Activated CD4-positive, alpha-beta T cell treated with anti-CD3 and anti-CD28 coated beads for 36 hours (primary cell): Measurements from ENCODE around the gene ZC3H14. TPM values are rescaled to one million over a fixed set of nuclear protein-coding genes. Genes with fewer than 3 reads are reported as not detected.

Experiments
- ATAC-seq: fragments of 200-7000 bp; cut with Tn5 transposase; one replicate; pipeline ENCODE4 v1.10.0; 2021; ENCODE audit warnings: mild to moderate bottlenecking, moderate library complexity
- CTCF ChIA-PET: fragments of 350-600 bp; sonication (Branson Sonifier 250); formaldehyde crosslinking; loops from one replicate; lab custom pipeline; 2021; ENCODE audit warnings: antibody characterized with exemption; lab: Charles Lee
- POLR2A ChIA-PET: fragments of 350-600 bp; sonication (Branson Sonifier 250); formaldehyde crosslinking; loops from one replicate; lab custom pipeline; 2021; ENCODE audit warnings: antibody characterized with exemption, inconsistent platforms; lab: Charles Lee
- DNase-seq: peaks from one replicate; pipeline ENCODE4 v3.0.0-alpha.2; 2020
- H3K27ac Mint-ChIP-seq: one replicate; pipeline ENCODE4 v1.8.0; 2021; ENCODE audit warnings: mixed read lengths
- H3K27me3 Mint-ChIP-seq: one replicate; pipeline ENCODE4 v1.8.0; 2021; ENCODE audit warnings: mixed read lengths
- H3K36me3 Mint-ChIP-seq: one replicate; pipeline ENCODE4 v1.8.0; 2021; ENCODE audit warnings: low read depth, mixed read lengths
- H3K4me1 Mint-ChIP-seq: one replicate; pipeline ENCODE4 v1.8.0; 2021; ENCODE audit warnings: mixed read lengths
- H3K4me3 Mint-ChIP-seq: one replicate; pipeline ENCODE4 v1.8.0; 2021; ENCODE audit warnings: mild to moderate bottlenecking, moderate library complexity, mixed read lengths
- H3K9me3 Mint-ChIP-seq: one replicate; pipeline ENCODE4 v1.8.0; 2021; ENCODE audit warnings: low read depth, mixed read lengths
- intact Hi-C, 2 experiments: fragments of 100-400 bp; cut with DNase I in 1 of 2; cut with micrococcal nuclease in 1 of 2; formaldehyde crosslinking; loops; one replicate each; pipeline versions ENCODE4 v1.14.2 to v1.15.1; 2022 to 2024; cut with DNase I, micrococcal nuclease
- total RNA-seq, 2 experiments: library from RNA; stranded (reverse); gene quantifications; one replicate each; pipeline ENCODE4 v1.2.3, GENCODE V29; 2021

Gene ZC3H14
- total RNA-seq, 2 experiments from 2014 or later = 46.9 to 63.6 TPM

GRCh38 chr14:88611878-88612277 lies 49.0 kb downstream of the ZC3H14 start:
- H3K4me3 Mint-ChIP-seq = no peak overlapping the region
- H3K27ac Mint-ChIP-seq = no peak overlapping the region
- ATAC-seq (no peak), DNase-seq (no peak)
- ChIA-PET CTCF (interaction anchor here (0.6 kb wide), 1 partner anchor 389 kb away, joined by 3 read pairs; no protein-coding TSS in a partner anchor), POLR2A (interaction anchor here (0.5 kb wide), 1 partner anchor 77 kb away, joined by 4 read pairs; no protein-coding TSS in a partner anchor)
- H3K4me1 Mint-ChIP-seq = peaks cover 13% of the 10 kb centered on the region
- no peaks in the 10 kb centered on the region for H3K27me3 Mint-ChIP-seq
- intact Hi-C loops = no loop called here
- no peaks in the 10 kb centered on the region for H3K9me3 Mint-ChIP-seq
- peaks cover 61% of the 10 kb centered on the region for H3K36me3 Mint-ChIP-seq

- ChIA-PET CTCF (interaction anchor here (0.9 to 1.5 kb wide), 2 partner anchors 28 to 55 kb away, joined by 3 to 5 read pairs; no protein-coding TSS in a partner anchor), POLR2A (no interaction called here)
- ATAC-seq (no peak), DNase-seq (no peak)
- no peak overlapping the region for H3K27ac Mint-ChIP-seq
- peaks cover 13% of the 10 kb centered on the region for H3K4me1 Mint-ChIP-seq
- H3K4me3 Mint-ChIP-seq = no peak overlapping the region
- no peaks in the 10 kb centered on the region for H3K27me3 Mint-ChIP-seq
- H3K36me3 Mint-ChIP-seq = peaks cover 51% of the 10 kb centered on the region
- intact Hi-C loops = no loop called here
- no peaks in the 10 kb centered on the region for H3K9me3 Mint-ChIP-seq
Observed at GRCh38 chr14:88612981-88613380, 50.1 kb downstream of the ZC3H14 start.

GRCh38 chr14:88613552-88614010 lies 50.7 kb downstream of the ZC3H14 start:
- H3K36me3 Mint-ChIP-seq = peaks cover 50% of the 10 kb centered on the region
- ChIA-PET CTCF (interaction anchor here (0.9 to 1.5 kb wide), 2 partner anchors 29 to 55 kb away, joined by 3 to 5 read pairs; no protein-coding TSS in a partner anchor), POLR2A (no interaction called here)
- ATAC-seq (no peak), DNase-seq (no peak)
- intact Hi-C loops = no loop called here
- H3K27ac Mint-ChIP-seq = peak overlapping the region; percentile 65
- H3K27me3 Mint-ChIP-seq = no peaks in the 10 kb centered on the region
- no peak overlapping the region for H3K4me3 Mint-ChIP-seq
- H3K9me3 Mint-ChIP-seq = no peaks in the 10 kb centered on the region
- H3K4me1 Mint-ChIP-seq = peaks cover 13% of the 10 kb centered on the region

GRCh38 chr14:88614218-88614907 lies 51.5 kb downstream of the ZC3H14 start:
- POLR2A ChIA-PET = no interaction called here
- no peak overlapping the region for H3K27ac Mint-ChIP-seq
- intact Hi-C loops = no loop called here
- peaks cover 13% of the 10 kb centered on the region for H3K4me1 Mint-ChIP-seq
- CTCF ChIA-PET = interaction anchor here (0.6 to 1.5 kb wide), 3 partner anchors 30 to 698 kb away, joined by 3 to 5 read pairs (median 3); no protein-coding TSS in a partner anchor
- no peaks in the 10 kb centered on the region for H3K27me3 Mint-ChIP-seq
- H3K4me3 Mint-ChIP-seq = no peak overlapping the region
- H3K9me3 Mint-ChIP-seq = no peaks in the 10 kb centered on the region
- peaks cover 46% of the 10 kb centered on the region for H3K36me3 Mint-ChIP-seq
- ATAC-seq (no peak), DNase-seq (no peak)

GRCh38 chr14:88616697-88617096 lies 53.9 kb downstream of the ZC3H14 start:
- ATAC-seq (no peak), DNase-seq (no peak)
- H3K4me1 Mint-ChIP-seq = peaks cover 12% of the 10 kb centered on the region
- no peaks in the 10 kb centered on the region for H3K27me3 Mint-ChIP-seq
- CTCF ChIA-PET = interaction anchor here (0.9 to 1.0 kb wide), 2 partner anchors 19 to 21 kb away, joined by 3 to 4 read pairs; no protein-coding TSS in a partner anchor
- intact Hi-C loops = no loop called here
- no peaks in the 10 kb centered on the region for H3K9me3 Mint-ChIP-seq
- H3K4me3 Mint-ChIP-seq = no peak overlapping the region
- H3K36me3 Mint-ChIP-seq = peaks cover 28% of the 10 kb centered on the region
- H3K27ac Mint-ChIP-seq = no peak overlapping the region
- POLR2A ChIA-PET = no interaction called here

GRCh38 chr14:88617479-88617878 lies 54.6 kb downstream of the ZC3H14 start:
- no peak for ATAC-seq
- no peaks in the 10 kb centered on the region for H3K9me3 Mint-ChIP-seq
- intact Hi-C loops = no loop called here
- no peak overlapping the region for H3K27ac Mint-ChIP-seq
- no peak overlapping the region for H3K4me3 Mint-ChIP-seq
- H3K27me3 Mint-ChIP-seq = no peaks in the 10 kb centered on the region
- DNase-seq = no peak
- CTCF ChIA-PET = no interaction called here
- POLR2A ChIA-PET = no interaction called here
- H3K4me1 Mint-ChIP-seq = peaks cover 10% of the 10 kb centered on the region
- peaks cover 27% of the 10 kb centered on the region for H3K36me3 Mint-ChIP-seq

GRCh38 chr14:88618476-88618875 lies 55.6 kb downstream of the ZC3H14 start:
- POLR2A ChIA-PET = no interaction called here
- peaks cover 22% of the 10 kb centered on the region for H3K36me3 Mint-ChIP-seq
- intact Hi-C loops = no loop called here
- no peak overlapping the region for H3K27ac Mint-ChIP-seq
- no peaks in the 10 kb centered on the region for H3K27me3 Mint-ChIP-seq
- H3K9me3 Mint-ChIP-seq = no peaks in the 10 kb centered on the region
- ATAC-seq = no peak
- peaks cover 5% of the 10 kb centered on the region for H3K4me1 Mint-ChIP-seq
- CTCF ChIA-PET = no interaction called here
- DNase-seq = no peak
- no peak overlapping the region for H3K4me3 Mint-ChIP-seq

- Mint-ChIP-seq H3K9me3 (no peaks in the 10 kb centered on the region), H3K27ac (no peak overlapping the region), H3K4me3 (no peak overlapping the region), H3K36me3 (peaks cover 22% of the 10 kb centered on the region), H3K4me1 (no peaks in the 10 kb centered on the region), H3K27me3 (no peaks in the 10 kb centered on the region)
- ChIA-PET CTCF (interaction anchor here (0.6 to 1.2 kb wide), 2 partner anchors 43 to 91 kb away, joined by 3 read pairs; no protein-coding TSS in a partner anchor), POLR2A (no interaction called here)
- no peak for DNase-seq
- ATAC-seq = no peak
- intact Hi-C loops = no loop called here
Observed at GRCh38 chr14:88621100-88621499, 58.3 kb downstream of the ZC3H14 start.

- peaks cover 13% of the 10 kb centered on the region for H3K36me3 Mint-ChIP-seq
- intact Hi-C loops = no loop called here
- no peak for ATAC-seq
- no peaks in the 10 kb centered on the region for H3K9me3 Mint-ChIP-seq
- H3K4me1 Mint-ChIP-seq = no peaks in the 10 kb centered on the region
- H3K27me3 Mint-ChIP-seq = no peaks in the 10 kb centered on the region
- ChIA-PET POLR2A (no interaction called here), CTCF (no interaction called here)
- no peak overlapping the region for H3K4me3 Mint-ChIP-seq
- no peak overlapping the region for H3K27ac Mint-ChIP-seq
- no peak for DNase-seq
Observed at GRCh38 chr14:88625671-88626070, 62.8 kb downstream of the ZC3H14 start.

- H3K27ac Mint-ChIP-seq = no peak overlapping the region
- no peak overlapping the region for H3K4me3 Mint-ChIP-seq
- H3K4me1 Mint-ChIP-seq = no peaks in the 10 kb centered on the region
- CTCF ChIA-PET = no interaction called here
- no peaks in the 10 kb centered on the region for H3K27me3 Mint-ChIP-seq
- DNase-seq (no peak), ATAC-seq (no peak)
- POLR2A ChIA-PET = interaction anchor here (0.6 kb wide), 1 partner anchor 8 kb away, joined by 4 read pairs; no protein-coding TSS in a partner anchor
- no peaks in the 10 kb centered on the region for H3K9me3 Mint-ChIP-seq
- intact Hi-C loops = no loop called here
- peaks cover 13% of the 10 kb centered on the region for H3K36me3 Mint-ChIP-seq
Observed at GRCh38 chr14:88628033-88628432, 65.2 kb downstream of the ZC3H14 start.

- CTCF ChIA-PET = no interaction called here
- no peak for ATAC-seq
- Mint-ChIP-seq H3K4me3 (no peak overlapping the region), H3K4me1 (no peaks in the 10 kb centered on the region), H3K36me3 (peaks cover 13% of the 10 kb centered on the region), H3K9me3 (no peaks in the 10 kb centered on the region), H3K27ac (no peak overlapping the region), H3K27me3 (no peaks in the 10 kb centered on the region)
- POLR2A ChIA-PET = no interaction called here
- DNase-seq = no peak
- intact Hi-C loops = no loop called here
Observed at GRCh38 chr14:88628462-88628861, 65.6 kb downstream of the ZC3H14 start.

GRCh38 chr14:88630565-88630964 lies 67.7 kb downstream of the ZC3H14 start:
- intact Hi-C loops = no loop called here
- H3K27me3 Mint-ChIP-seq = no peaks in the 10 kb centered on the region
- ATAC-seq (no peak), DNase-seq (no peak)
- no peak overlapping the region for H3K27ac Mint-ChIP-seq
- H3K9me3 Mint-ChIP-seq = no peaks in the 10 kb centered on the region
- no peak overlapping the region for H3K4me3 Mint-ChIP-seq
- ChIA-PET CTCF (no interaction called here), POLR2A (no interaction called here)
- H3K4me1 Mint-ChIP-seq = no peaks in the 10 kb centered on the region
- peaks cover 8% of the 10 kb centered on the region for H3K36me3 Mint-ChIP-seq
